Caco-2 (cell line): Measurements from ENCODE around the gene BDKRB2. TPM values are rescaled to one million over a fixed set of nuclear protein-coding genes. Genes with fewer than 3 reads are reported as not detected.

Experiments
- BruUV-seq: library from RNA; stranded (reverse); fragments of 400-500 nt; replicated peaks from 2 replicates; lab custom pipeline; 2021; lab: Mats Ljungman, UMichigan
- CTCF ChIA-PET: fragments of 300-600 bp; sonication (Branson Sonifier 250); formaldehyde crosslinking; loops from one replicate; lab custom pipeline; 2022; ENCODE audit warnings: antibody characterized with exemption; lab: Charles Lee
- POLR2A ChIA-PET: fragments of 300-600 bp; sonication (Branson Sonifier 250); formaldehyde crosslinking; loops from one replicate; lab custom pipeline; 2022; ENCODE audit warnings: antibody characterized with exemption; lab: Charles Lee
- DNase-seq, 2 experiments: peaks; one replicate each; pipeline versions ENCODE4 v3.0.0 to v3.0.0-alpha.2; 2020 to 2022
- H3K27me3 ChIP-seq: replicated peaks from 2 replicates; pipeline ENCODE4 v1.6.0; 2011; ENCODE audit warnings: low read length; ENCODE audit not compliant: control insufficient read depth, insufficient read depth
- H3K36me3 ChIP-seq: 2 replicates; pipeline ENCODE4 v1.5.1; 2011; ENCODE audit warnings: low read length; ENCODE audit not compliant: control insufficient read depth, insufficient read depth
- H3K4me1 ChIP-seq: fragments of 250-450 bp; sonication (Bioruptor Pico); 2 replicates; pipeline ENCODE4 v1.5.1; 2020; ENCODE audit warnings: mild to moderate bottlenecking
- H3K4me3 ChIP-seq: 2 replicates; pipeline ENCODE4 v1.5.1; 2011; ENCODE audit warnings: low read depth, mild to moderate bottlenecking, control low read depth, low read length
- H3K9me3 ChIP-seq: fragments of 250-450 bp; sonication (Bioruptor Pico); 2 replicates; pipeline ENCODE4 v1.5.1; 2020; ENCODE audit warnings: mild to moderate bottlenecking, moderate library complexity
- H3K27ac Mint-ChIP-seq: one replicate; pipeline ENCODE4 v1.8.0; 2022; ENCODE audit warnings: mixed read lengths; ENCODE audit not compliant: unreplicated experiment
- H3K27me3 Mint-ChIP-seq: one replicate; pipeline ENCODE4 v1.8.0; 2022; ENCODE audit warnings: mixed read lengths; ENCODE audit not compliant: insufficient read depth, unreplicated experiment
- H3K36me3 Mint-ChIP-seq: one replicate; pipeline ENCODE4 v1.8.0; 2022; ENCODE audit warnings: mild to moderate bottlenecking, mixed read lengths; ENCODE audit not compliant: insufficient read depth, unreplicated experiment
- H3K4me1 Mint-ChIP-seq: one replicate; pipeline ENCODE4 v1.8.0; 2022; ENCODE audit warnings: low read depth, mixed read lengths; ENCODE audit not compliant: unreplicated experiment
- H3K4me3 Mint-ChIP-seq: one replicate; pipeline ENCODE4 v1.8.0; 2022; ENCODE audit warnings: mild to moderate bottlenecking, moderate library complexity, mixed read lengths; ENCODE audit not compliant: unreplicated experiment
- H3K9me3 Mint-ChIP-seq: one replicate; pipeline ENCODE4 v1.8.0; 2022; ENCODE audit warnings: mixed read lengths; ENCODE audit not compliant: unreplicated experiment
- intact Hi-C: fragments of 100-400 bp; cut with micrococcal nuclease; formaldehyde crosslinking; loops from one replicate; pipeline ENCODE4 v1.10.0; 2022; ENCODE audit not compliant: unreplicated experiment
- total RNA-seq: library from RNA; stranded (reverse); gene quantifications from 2 replicates; pipeline ENCODE4 v1.2.3, GENCODE V29; 2022
- TF ChIP-seq, protein P1 (sequence below), 2 experiments: fragments of 200-600 bp in 1 of 2; IDR thresholded peaks; 1 replicate in 1 of 2; 2 replicates in 1 of 2; pipeline versions ENCODE4 v1.5.1 to v1.8.0; 2011 to 2022; ENCODE audit warnings: antibody characterized with exemption in 1 of 2, control low read depth in 1 of 2, inconsistent platforms in 1 of 2, low read depth in 1 of 2, low read length in 1 of 2, mild to moderate bottlenecking in 1 of 2, moderate library complexity in 1 of 2; ENCODE audit not compliant: insufficient read depth in 1 of 2, severe bottlenecking in 1 of 2, unreplicated experiment in 1 of 2

The BDKRB2 gene
- total RNA-seq, 1 experiment from 2014 or later: 2.0 TPM

DNA sequence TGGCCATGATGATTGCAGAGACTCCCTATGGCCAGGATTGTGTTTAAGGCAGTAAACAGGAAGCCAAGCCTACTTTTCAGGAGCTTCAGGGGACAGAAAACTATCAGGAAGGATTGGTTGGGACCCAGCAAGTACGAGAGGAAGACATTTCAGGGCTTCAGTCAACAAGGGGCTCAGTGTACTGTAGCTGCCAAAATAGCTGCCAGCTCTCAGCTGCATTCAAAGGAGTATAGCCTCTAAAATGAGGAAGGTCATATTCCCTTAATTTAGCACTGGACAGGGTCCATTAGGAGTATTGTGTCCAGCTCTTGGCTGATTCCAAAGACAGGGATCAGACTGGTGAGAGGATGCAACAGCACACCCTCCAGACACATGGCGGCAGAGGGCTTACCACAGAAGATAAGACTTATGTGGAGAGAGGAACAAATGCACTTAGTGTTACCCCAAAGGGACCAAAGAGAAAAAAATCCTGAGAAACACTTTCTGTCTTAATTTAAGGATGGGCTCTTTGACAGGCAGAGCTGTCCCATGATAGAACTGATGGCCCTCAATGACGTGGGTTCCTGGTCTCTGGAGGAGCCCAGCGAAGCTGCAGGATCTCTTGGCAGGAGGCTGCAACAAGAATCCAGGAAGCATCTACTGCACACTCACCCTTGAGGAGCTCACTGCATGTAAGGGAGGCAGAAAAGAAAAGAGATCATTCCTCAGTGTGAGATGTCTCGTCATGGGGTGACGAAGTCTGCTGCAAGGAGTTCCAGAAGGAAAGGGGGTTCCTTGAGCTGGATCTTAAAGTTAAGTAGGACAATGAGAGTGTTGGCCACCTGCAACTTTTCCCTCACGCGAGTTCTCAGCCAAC lies 66.2 kb downstream of the BDKRB2 start:
- DNase-seq: no peak
- Mint-ChIP-seq H3K27me3 (no peaks in the 10 kb centered on the region), H3K4me3 (no peak overlapping the region), H3K36me3 (no peaks in the 10 kb centered on the region), H3K27ac (no peak overlapping the region), H3K9me3 (no peaks in the 10 kb centered on the region), H3K4me1 (peaks cover 10% of the 10 kb centered on the region)
- 0 out of 2 replicates have a peak, but pooled peaks cover 5% of the 10 kb centered on the region for H3K4me1 ChIP-seq
- H3K36me3 ChIP-seq: no peaks in the 10 kb centered on the region
- no peaks in the 10 kb centered on the region for H3K27me3 ChIP-seq
- intact Hi-C loops: no loop called here
- ChIA-PET POLR2A (no interaction called here), CTCF (interaction anchor here (6.4 kb wide), 1 partner anchor 170 kb away, joined by 60 read pairs; no protein-coding TSS in a partner anchor)
- 0 out of 2 replicates have a peak, but pooled peaks cover 2% of the 10 kb centered on the region for H3K9me3 ChIP-seq
- no peak overlapping the region for H3K4me3 ChIP-seq
- TF ChIP-seq, protein P1, sequence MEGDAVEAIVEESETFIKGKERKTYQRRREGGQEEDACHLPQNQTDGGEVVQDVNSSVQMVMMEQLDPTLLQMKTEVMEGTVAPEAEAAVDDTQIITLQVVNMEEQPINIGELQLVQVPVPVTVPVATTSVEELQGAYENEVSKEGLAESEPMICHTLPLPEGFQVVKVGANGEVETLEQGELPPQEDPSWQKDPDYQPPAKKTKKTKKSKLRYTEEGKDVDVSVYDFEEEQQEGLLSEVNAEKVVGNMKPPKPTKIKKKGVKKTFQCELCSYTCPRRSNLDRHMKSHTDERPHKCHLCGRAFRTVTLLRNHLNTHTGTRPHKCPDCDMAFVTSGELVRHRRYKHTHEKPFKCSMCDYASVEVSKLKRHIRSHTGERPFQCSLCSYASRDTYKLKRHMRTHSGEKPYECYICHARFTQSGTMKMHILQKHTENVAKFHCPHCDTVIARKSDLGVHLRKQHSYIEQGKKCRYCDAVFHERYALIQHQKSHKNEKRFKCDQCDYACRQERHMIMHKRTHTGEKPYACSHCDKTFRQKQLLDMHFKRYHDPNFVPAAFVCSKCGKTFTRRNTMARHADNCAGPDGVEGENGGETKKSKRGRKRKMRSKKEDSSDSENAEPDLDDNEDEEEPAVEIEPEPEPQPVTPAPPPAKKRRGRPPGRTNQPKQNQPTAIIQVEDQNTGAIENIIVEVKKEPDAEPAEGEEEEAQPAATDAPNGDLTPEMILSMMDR (IDR thresholded peaks at IDR 0.05; ENCODE audit: insufficient read depth in 1 of 2, low read depth in 1 of 2, low read length in 1 of 2, severe bottlenecking in 1 of 2, unreplicated experiment in 1 of 2): no peak
- no TSS peak for BruUV-seq

DNA sequence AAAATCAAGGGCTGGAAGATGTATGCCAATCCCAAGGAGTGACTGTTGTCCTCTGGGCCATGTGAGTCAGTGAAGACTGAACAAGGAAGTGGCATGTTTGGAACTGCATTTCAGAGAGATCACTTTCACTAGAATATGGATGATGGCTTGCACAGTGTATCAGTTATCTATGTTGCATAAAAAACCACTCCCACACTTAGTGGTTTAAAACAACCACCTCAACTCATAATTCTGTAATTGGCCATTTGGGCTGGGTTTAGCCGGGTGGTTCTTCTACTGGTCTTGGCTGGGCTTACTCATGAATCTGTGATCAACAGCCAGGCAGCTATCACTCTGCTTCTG lies 66.8 kb downstream of the BDKRB2 start:
- peaks cover 9% of the 10 kb centered on the region for H3K4me1 Mint-ChIP-seq
- H3K9me3 Mint-ChIP-seq: no peaks in the 10 kb centered on the region
- BruUV-seq: no TSS peak
- H3K4me3 Mint-ChIP-seq: no peak overlapping the region
- no peak for DNase-seq
- Histone ChIP-seq H3K27me3 (no peaks in the 10 kb centered on the region), H3K4me1 (0 out of 2 replicates have a peak, but pooled peaks cover 5% of the 10 kb centered on the region), H3K36me3 (no peaks in the 10 kb centered on the region), H3K9me3 (0 out of 2 replicates have a peak, but pooled peaks cover 2% of the 10 kb centered on the region), H3K4me3 (no peak overlapping the region)
- no peaks in the 10 kb centered on the region for H3K36me3 Mint-ChIP-seq
- no peak overlapping the region for H3K27ac Mint-ChIP-seq
- ChIA-PET POLR2A (no interaction called here), CTCF (interaction anchor here (6.4 kb wide), 1 partner anchor 171 kb away, joined by 60 read pairs; no protein-coding TSS in a partner anchor)
- intact Hi-C loops: no loop called here
- H3K27me3 Mint-ChIP-seq: no peaks in the 10 kb centered on the region
- TF ChIP-seq, protein P1 (IDR thresholded peaks at IDR 0.05; ENCODE audit: insufficient read depth in 1 of 2, low read depth in 1 of 2, low read length in 1 of 2, severe bottlenecking in 1 of 2, unreplicated experiment in 1 of 2): no peak

DNA sequence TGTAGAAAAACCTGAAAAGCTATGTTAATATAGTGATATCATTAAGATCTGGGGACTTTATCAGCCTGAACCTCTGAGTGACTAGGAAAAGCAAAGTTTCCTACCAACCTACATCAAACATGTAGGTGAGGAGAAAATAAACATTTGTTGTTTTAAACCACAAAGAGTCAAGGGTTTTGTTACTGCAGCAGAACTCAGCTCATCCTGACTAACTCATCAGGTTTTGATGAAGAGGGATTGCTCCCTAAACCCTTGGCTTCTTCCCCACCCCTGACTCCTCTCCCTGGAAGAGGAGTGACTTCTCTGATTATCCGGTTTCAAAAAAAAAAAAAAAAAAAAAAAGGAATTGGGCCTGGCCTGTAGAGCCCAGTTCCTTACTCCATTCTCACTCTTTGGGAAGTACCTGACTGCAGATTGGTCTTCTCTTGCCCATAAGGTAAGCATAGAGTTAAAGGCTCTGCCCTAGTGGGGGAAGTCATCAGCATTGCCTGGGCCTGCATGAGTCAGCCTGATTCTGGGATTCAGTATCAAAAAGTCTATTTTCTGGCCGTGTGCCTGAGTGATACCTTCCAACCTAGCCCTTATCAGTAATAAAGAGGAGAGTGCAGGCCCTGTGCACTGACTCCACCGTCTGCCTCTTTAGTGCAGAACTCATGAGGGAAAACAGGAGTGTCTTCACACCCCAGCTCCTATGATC lies 68.3 kb downstream of the BDKRB2 start:
- no peaks in the 10 kb centered on the region for H3K9me3 Mint-ChIP-seq
- intact Hi-C loops: no loop called here
- 0 out of 2 replicates have a peak, but pooled peaks cover 5% of the 10 kb centered on the region for H3K9me3 ChIP-seq
- H3K4me1 Mint-ChIP-seq: no peaks in the 10 kb centered on the region
- H3K4me1 ChIP-seq: 0 out of 2 replicates have a peak, but pooled peaks cover 5% of the 10 kb centered on the region
- no peak overlapping the region for H3K4me3 Mint-ChIP-seq
- no peaks in the 10 kb centered on the region for H3K27me3 Mint-ChIP-seq
- H3K27me3 ChIP-seq: no peaks in the 10 kb centered on the region
- no peak for DNase-seq
- no peaks in the 10 kb centered on the region for H3K36me3 Mint-ChIP-seq
- BruUV-seq: no TSS peak
- no peaks in the 10 kb centered on the region for H3K36me3 ChIP-seq
- TF ChIP-seq, protein P1 (IDR thresholded peaks at IDR 0.05; ENCODE audit: insufficient read depth in 1 of 2, low read depth in 1 of 2, low read length in 1 of 2, severe bottlenecking in 1 of 2, unreplicated experiment in 1 of 2): no peak
- ChIA-PET CTCF (interaction anchor here (1.0 to 6.4 kb wide), 2 partner anchors 172 to 174 kb away, joined by 4 to 60 read pairs; no protein-coding TSS in a partner anchor), POLR2A (no interaction called here)
- H3K27ac Mint-ChIP-seq: no peak overlapping the region
- no peak overlapping the region for H3K4me3 ChIP-seq
